Suprapubic skin (tissue), 4 donors: ENCODE results near the gene PTPRD. TPM values are rescaled to one million over a fixed set of nuclear protein-coding genes. Genes with fewer than 3 reads are reported as not detected.

ENCODE experiments used
- DNase-seq, 2 donors: peaks; one replicate each; pipeline ENCODE4 v3.0.0-alpha.2; 2019; ENCODE audit warnings: low spot score in 2 of 2
- H3K27ac ChIP-seq: fragments of 200-600 bp; sonication (generic); one replicate; pipeline ENCODE4 v1.5.1; 2019
- H3K27me3 ChIP-seq: fragments of 200-600 bp; sonication (generic); one replicate; pipeline ENCODE4 v1.5.1; 2019
- H3K36me3 ChIP-seq: fragments of 200-600 bp; sonication (generic); one replicate; pipeline ENCODE4 v1.5.1; 2019
- H3K4me1 ChIP-seq: fragments of 200-600 bp; sonication (generic); one replicate; pipeline ENCODE4 v1.5.1; 2019
- H3K4me3 ChIP-seq: fragments of 200-600 bp; sonication (generic); one replicate; pipeline ENCODE4 v1.5.1; 2019; ENCODE audit warnings: mild to moderate bottlenecking
- H3K9me3 ChIP-seq: fragments of 200-600 bp; sonication (generic); one replicate; pipeline ENCODE4 v1.5.1; 2019
- CTCF ChIP-seq, 2 donors: fragments of 200-600 bp in 1 of 2; fragments of 450-650 bp in 1 of 2; sonication (generic) in 1 of 2; IDR thresholded peaks; one replicate each; pipeline ENCODE4 v1.5.1; 2016 to 2019; ENCODE audit warnings: antibody characterized with exemption in 2 of 2, mild to moderate bottlenecking in 1 of 2, moderate library complexity in 1 of 2
- EP300 ChIP-seq: sonication (generic); formaldehyde crosslinking; IDR thresholded peaks from one replicate; pipeline ENCODE4 v1.6.1; 2017; ENCODE audit warnings: antibody characterized with exemption
- POLR2A ChIP-seq, 2 donors: fragments of 450-650 bp; IDR thresholded peaks; one replicate each; pipeline ENCODE4 v1.6.1; 2017; ENCODE audit warnings: antibody characterized with exemption in 2 of 2, mild to moderate bottlenecking in 2 of 2, moderate library complexity in 2 of 2
- POLR2AphosphoS5 ChIP-seq, 3 donors: sonication (generic); formaldehyde crosslinking; IDR thresholded peaks; one replicate each; pipeline ENCODE4 v1.6.1; 2017; ENCODE audit warnings: antibody characterized with exemption in 3 of 3
- WGBS: methylation state at CpG from one replicate; pipeline ENCODE4 v1.1.5; 2018; 5-methylcytosine and 5-hydroxymethylcytosine counted together
- total RNA-seq, 4 donors: library from RNA; depleted of rRNA; stranded (reverse); fragments of >200 nt; gene quantifications; one replicate each; pipeline ENCODE4 v1.1.0, GENCODE V29; 2016

PTPRD gene
- total RNA-seq, 4 donors from 2014 or later, result 0.49 to 3.3 (median 2.5) TPM

- H3K4me1 ChIP-seq, result peaks cover 11% of the 10 kb centered on the region
- 30% methylated on average over 17 of the region's 17 CpGs for WGBS
- no peaks in the 10 kb centered on the region for H3K27me3 ChIP-seq
- no peak overlapping the region for H3K27ac ChIP-seq
- DNase-seq, result no peak
- no peaks in the 10 kb centered on the region for H3K9me3 ChIP-seq
- no peaks in the 10 kb centered on the region for H3K36me3 ChIP-seq
- H3K4me3 ChIP-seq, result peak overlapping the region; percentile 27
- TF ChIP-seq CTCF (IDR thresholded peaks at IDR 0.05) (no peak), POLR2AphosphoS5 (IDR thresholded peaks at IDR 0.05) (no peak), EP300 (no peak)
These were observed 1879.5 kb downstream of the PTPRD start for GRCh38 chr9:8733131-8733954.

- H3K4me3 ChIP-seq, result no peak overlapping the region
- no peak overlapping the region for H3K27ac ChIP-seq
- no peaks in the 10 kb centered on the region for H3K9me3 ChIP-seq
- peaks cover 11% of the 10 kb centered on the region for H3K4me1 ChIP-seq
- no peaks in the 10 kb centered on the region for H3K27me3 ChIP-seq
- no peaks in the 10 kb centered on the region for H3K36me3 ChIP-seq
- 43% methylated on average over 3 of the region's 3 CpGs for WGBS
- no peak for DNase-seq
- TF ChIP-seq EP300 (no peak), POLR2AphosphoS5 (IDR thresholded peaks at IDR 0.05) (no peak), POLR2A (IDR thresholded peaks at IDR 0.05) (no peak), CTCF (IDR thresholded peaks at IDR 0.05) (no peak)
These were observed 1880.3 kb downstream of the PTPRD start for GRCh38 chr9:8732367-8733075.

- Histone ChIP-seq H3K9me3 (no peaks in the 10 kb centered on the region), H3K27me3 (no peaks in the 10 kb centered on the region), H3K4me1 (peaks cover 11% of the 10 kb centered on the region), H3K27ac (no peak overlapping the region), H3K36me3 (no peaks in the 10 kb centered on the region), H3K4me3 (no peak overlapping the region)
- TF ChIP-seq POLR2A (IDR thresholded peaks at IDR 0.05) (no peak), EP300 (no peak)
- DNase-seq, result no peak
- WGBS, result 56% methylated on average over 7 of the region's 7 CpGs
These were observed 1882.2 kb downstream of the PTPRD start for GRCh38 chr9:8730618-8731017.

GRCh38 chr9:8728910-8729309 lies 1883.9 kb downstream of the PTPRD start:
- Histone ChIP-seq H3K27ac (no peak overlapping the region), H3K4me1 (peaks cover 8% of the 10 kb centered on the region), H3K36me3 (no peaks in the 10 kb centered on the region), H3K9me3 (no peaks in the 10 kb centered on the region), H3K27me3 (no peaks in the 10 kb centered on the region), H3K4me3 (no peak overlapping the region)
- no peak for DNase-seq
- WGBS, result 92% methylated on average over 2 of the region's 2 CpGs
- no peak for TF ChIP-seq POLR2A (IDR thresholded peaks at IDR 0.05)
- TF ChIP-seq POLR2AphosphoS5 (IDR thresholded peaks at IDR 0.05), result no peak
- no peak for TF ChIP-seq CTCF (IDR thresholded peaks at IDR 0.05)
- TF ChIP-seq EP300, result no peak

- H3K36me3 ChIP-seq, result no peaks in the 10 kb centered on the region
- no peak overlapping the region for H3K4me3 ChIP-seq
- H3K9me3 ChIP-seq, result no peaks in the 10 kb centered on the region
- H3K4me1 ChIP-seq, result no peaks in the 10 kb centered on the region
- WGBS, result 60% methylated on average over 2 of the region's 2 CpGs
- no peak for DNase-seq
- H3K27ac ChIP-seq, result no peak overlapping the region
- TF ChIP-seq POLR2A (IDR thresholded peaks at IDR 0.05), result no peak
- TF ChIP-seq CTCF (IDR thresholded peaks at IDR 0.05), result no peak
- TF ChIP-seq EP300, result no peak
- TF ChIP-seq POLR2AphosphoS5 (IDR thresholded peaks at IDR 0.05), result no peak
- H3K27me3 ChIP-seq, result no peaks in the 10 kb centered on the region
These were observed 1885.6 kb downstream of the PTPRD start for GRCh38 chr9:8727191-8727590.
